BJ (cell line): ENCODE data around the gene DCDC2C. TPM values are rescaled to one million over a fixed set of nuclear protein-coding genes. Genes with fewer than 3 reads are reported as not detected.

ENCODE experiments used
- CTCF ChIA-PET: fragments of 350-600 bp; formaldehyde crosslinking; extraction: SDS; loops from one replicate; lab custom pipeline; 2021; ENCODE audit warnings: antibody characterized with exemption, inconsistent platforms; lab: Yijun Ruan, JAX
- POLR2A ChIA-PET: fragments of 300-600 bp; sonication (Branson Sonifier 250); formaldehyde crosslinking; extraction: SDS; loops from one replicate; lab custom pipeline; 2021; ENCODE audit warnings: antibody characterized with exemption; lab: Charles Lee
- DNase-seq: peaks from one replicate; pipeline ENCODE4 v3.0.0-alpha.2; 2011; ENCODE audit warnings: low read depth
- H3K27me3 ChIP-seq: 2 replicates; pipeline ENCODE4 v1.6.0; 2011; ENCODE audit warnings: low read length; ENCODE audit not compliant: control insufficient read depth, insufficient read depth
- H3K36me3 ChIP-seq: 2 replicates; pipeline ENCODE4 v1.5.1; 2011; ENCODE audit warnings: low read length; ENCODE audit not compliant: control insufficient read depth, insufficient read depth
- H3K4me3 ChIP-seq: 2 replicates; pipeline ENCODE4 v1.5.1; 2011; ENCODE audit warnings: low read depth, mild to moderate bottlenecking, control low read depth, low read length
- CTCF ChIP-seq: IDR thresholded peaks from 2 replicates; pipeline ENCODE4 v1.5.1; 2011; ENCODE audit warnings: low read depth, mild to moderate bottlenecking, control low read depth, inconsistent platforms, low read length, moderate library complexity; ENCODE audit not compliant: insufficient read depth
- polyA plus RNA-seq: library from polyadenylated mRNA; depleted of rRNA; stranded (reverse); fragments of >200 nt; gene quantifications from 2 replicates; pipeline ENCODE4 v1.2.3, GENCODE V29; 2011

The DCDC2C gene
- polyA plus RNA-seq, 1 experiment: not detected

GRCh38 chr2:3689998-3690748, 13.2 kb upstream of the DCDC2C start:
- no peak for TF ChIP-seq CTCF
- H3K4me3 ChIP-seq: no peak overlapping the region
- DNase-seq: no peak
- ChIA-PET CTCF (no interaction called here), POLR2A (no interaction called here)
- no peaks in the 10 kb centered on the region for H3K27me3 ChIP-seq
- H3K36me3 ChIP-seq: no peaks in the 10 kb centered on the region

GRCh38 chr2:3692375-3692774, 11.0 kb upstream of the DCDC2C start:
- H3K36me3 ChIP-seq: no peaks in the 10 kb centered on the region
- no peak for DNase-seq

GRCh38 chr2:3696545-3696944, 6.8 kb upstream of the DCDC2C start:
- ChIA-PET POLR2A (no interaction called here), CTCF (no interaction called here)
- TF ChIP-seq CTCF: no peak
- Histone ChIP-seq H3K36me3 (no peaks in the 10 kb centered on the region), H3K4me3 (no peak overlapping the region), H3K27me3 (no peaks in the 10 kb centered on the region)
- DNase-seq: no peak

More at GRCh38 chr2:3692375-3692774, 11.0 kb upstream of the DCDC2C start:
- ChIA-PET POLR2A (no interaction called here), CTCF (interaction anchor here (1.0 to 1.1 kb wide), 2 partner anchors 11 to 32 kb away, joined by 3 read pairs; partner anchors contain the start of gene DCDC2C)
- Histone ChIP-seq H3K27me3 (no peaks in the 10 kb centered on the region), H3K4me3 (no peak overlapping the region)
- peak; percentile 24; the same call in 1 of the 2 replicates for TF ChIP-seq CTCF

GRCh38 chr2:3701071-3701470, 2.3 kb upstream of the DCDC2C start:
- no peaks in the 10 kb centered on the region for H3K27me3 ChIP-seq
- no peak for TF ChIP-seq CTCF
- H3K4me3 ChIP-seq: no peak overlapping the region
- ChIA-PET CTCF (no interaction called here), POLR2A (no interaction called here)
- H3K36me3 ChIP-seq: no peaks in the 10 kb centered on the region
- no peak for DNase-seq

GRCh38 chr2:3703757-3704355, 481 bp downstream of the DCDC2C start:
- Histone ChIP-seq H3K36me3 (no peaks in the 10 kb centered on the region), H3K4me3 (no peak overlapping the region), H3K27me3 (no peaks in the 10 kb centered on the region)
- no peak for TF ChIP-seq CTCF
- DNase-seq: no peak
- CTCF ChIA-PET: interaction anchor here (0.9 kb wide), 1 partner anchor 11 kb away, joined by 3 read pairs; no protein-coding TSS in a partner anchor
- POLR2A ChIA-PET: no interaction called here
